ENCODE data around the gene OBSCN.

OBSCN gene

GRCh38 chr1:228270032-228270431 is 62.2 kb downstream of the OBSCN start:
- TF ChIP-seq POLR2AphosphoS5 (IDR thresholded peaks at IDR 0.05; ENCODE audit: low read depth, low read length), result no peak
- TF ChIP-seq TAF1 (IDR thresholded peaks at IDR 0.05; ENCODE audit: borderline replicate concordance, insufficient read depth, low read length), result no peak
- TF ChIP-seq FOXP2 (optimal IDR thresholded peaks at IDR 0.05; ENCODE audit: borderline replicate concordance, extremely low read depth, extremely low read length, insufficient read depth), result no peak
- TF ChIP-seq SIN3A (IDR thresholded peaks at IDR 0.05; ENCODE audit: borderline replicate concordance, insufficient read depth, low read length), result no peak
- TF ChIP-seq REST (IDR thresholded peaks at IDR 0.05; ENCODE audit: insufficient read depth in 1 of 2, low read depth in 2 of 2, low read length in 2 of 2), result no peak

- TF ChIP-seq SIN3A (IDR thresholded peaks at IDR 0.05; ENCODE audit: borderline replicate concordance, insufficient read depth, low read length), result no peak
- TF ChIP-seq REST (IDR thresholded peaks at IDR 0.05; ENCODE audit: insufficient read depth in 1 of 2, low read depth in 2 of 2, low read length in 2 of 2), result no peak
- TF ChIP-seq TAF1 (IDR thresholded peaks at IDR 0.05; ENCODE audit: borderline replicate concordance, insufficient read depth, low read length), result no peak
- no peak for TF ChIP-seq FOXP2 (optimal IDR thresholded peaks at IDR 0.05; ENCODE audit: borderline replicate concordance, extremely low read depth, extremely low read length, insufficient read depth)
- no peak for TF ChIP-seq POLR2AphosphoS5 (IDR thresholded peaks at IDR 0.05; ENCODE audit: low read depth, low read length)
These were observed 63.9 kb downstream of the OBSCN start for GRCh38 chr1:228271701-228272251.

GRCh38 chr1:228272331-228272791 is 64.5 kb downstream of the OBSCN start:
- TF ChIP-seq POLR2AphosphoS5 (IDR thresholded peaks at IDR 0.05; ENCODE audit: low read depth, low read length) (no peak), SIN3A (IDR thresholded peaks at IDR 0.05; ENCODE audit: borderline replicate concordance, insufficient read depth, low read length) (no peak), TAF1 (IDR thresholded peaks at IDR 0.05; ENCODE audit: borderline replicate concordance, insufficient read depth, low read length) (no peak), REST (IDR thresholded peaks at IDR 0.05; ENCODE audit: insufficient read depth in 1 of 2, low read depth in 2 of 2, low read length in 2 of 2) (no peak), FOXP2 (optimal IDR thresholded peaks at IDR 0.05; ENCODE audit: borderline replicate concordance, extremely low read depth, extremely low read length, insufficient read depth) (no peak)

DNA sequence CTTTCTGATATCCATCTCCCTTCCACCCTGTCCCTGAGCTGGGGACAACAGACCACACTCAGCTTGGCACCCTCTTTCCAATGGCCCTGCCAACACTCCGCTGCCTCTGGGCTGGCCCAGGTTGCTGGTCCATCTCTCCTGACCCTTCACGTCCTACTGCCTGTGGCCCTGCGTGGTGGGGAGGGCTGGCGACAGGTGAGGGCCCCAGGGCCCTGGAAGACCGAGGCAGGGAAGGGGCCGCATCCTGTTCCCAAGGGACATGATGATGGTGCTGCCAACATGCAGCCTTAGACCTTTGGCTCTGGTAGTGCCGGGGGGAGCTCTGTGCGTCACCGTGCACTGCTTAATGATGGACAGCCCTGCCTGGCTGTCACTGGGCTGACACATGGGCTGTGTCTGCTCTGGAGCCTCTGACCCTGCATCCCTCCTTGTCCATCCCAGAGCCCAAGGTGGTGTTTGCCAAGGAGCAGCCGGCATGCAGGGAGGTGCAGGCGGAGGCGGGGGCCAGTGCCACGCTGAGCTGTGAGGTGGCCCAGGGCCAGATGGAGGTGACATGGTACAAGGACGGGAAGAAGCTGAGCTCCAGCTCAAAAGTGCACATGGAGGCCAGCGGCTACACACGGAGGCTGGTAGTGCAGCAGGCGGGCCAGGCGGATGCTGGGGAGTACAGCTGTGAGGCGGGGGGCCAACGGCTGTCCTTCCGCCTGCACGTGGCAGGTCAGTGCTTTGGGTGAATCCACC is 65.2 kb downstream of the OBSCN start:
- no peak for TF ChIP-seq REST (IDR thresholded peaks at IDR 0.05; ENCODE audit: insufficient read depth in 1 of 2, low read depth in 2 of 2, low read length in 2 of 2)
